ENCODE data around the gene CHST11.

The CHST11 gene

GRCh38 chr12:104493496-104493895, 36.7 kb downstream of the CHST11 start:
- no peak for TF ChIP-seq CTCF (IDR thresholded peaks at IDR 0.05)

GRCh38 chr12:104494137-104494792, 37.5 kb downstream of the CHST11 start:
- TF ChIP-seq CTCF (IDR thresholded peaks at IDR 0.05) = no peak

- no peak for TF ChIP-seq CTCF (IDR thresholded peaks at IDR 0.05)
Measured at GRCh38 chr12:104494793-104495158, 38.0 kb downstream of the CHST11 start.

- no peak for TF ChIP-seq CTCF (IDR thresholded peaks at IDR 0.05)
Measured at GRCh38 chr12:104495786-104496185, 39.0 kb downstream of the CHST11 start.

- no peak for TF ChIP-seq CTCF (IDR thresholded peaks at IDR 0.05)
Measured at GRCh38 chr12:104496336-104496735, 39.6 kb downstream of the CHST11 start.

GRCh38 chr12:104498211-104498801, 41.6 kb downstream of the CHST11 start:
- TF ChIP-seq CTCF (IDR thresholded peaks at IDR 0.05) = no peak

GRCh38 chr12:104499668-104500332, 43.1 kb downstream of the CHST11 start:
- no peak for TF ChIP-seq CTCF (IDR thresholded peaks at IDR 0.05)
